Measurements from ENCODE around the gene EPSTI1.

DNA sequence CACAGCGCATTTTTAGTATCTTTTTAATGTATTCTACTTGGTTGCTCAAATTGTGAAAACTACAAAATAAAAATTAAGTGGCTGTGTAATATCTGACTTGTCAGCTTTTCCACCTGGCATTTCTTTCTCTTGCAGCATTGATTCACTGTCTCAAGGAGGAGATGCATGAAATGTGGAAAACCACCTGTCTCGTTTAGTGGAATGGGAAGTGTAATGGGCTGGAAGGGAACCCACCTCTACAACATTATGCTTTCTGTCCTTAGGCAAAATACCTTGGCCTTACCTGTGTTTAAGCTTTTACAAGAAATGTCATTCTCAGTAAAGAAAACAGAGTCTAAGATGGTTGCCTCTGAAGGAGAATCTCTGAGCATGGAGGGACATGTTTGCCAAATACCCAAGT is 142.8 kb downstream of the EPSTI1 start:
- TF ChIP-seq, protein P1, sequence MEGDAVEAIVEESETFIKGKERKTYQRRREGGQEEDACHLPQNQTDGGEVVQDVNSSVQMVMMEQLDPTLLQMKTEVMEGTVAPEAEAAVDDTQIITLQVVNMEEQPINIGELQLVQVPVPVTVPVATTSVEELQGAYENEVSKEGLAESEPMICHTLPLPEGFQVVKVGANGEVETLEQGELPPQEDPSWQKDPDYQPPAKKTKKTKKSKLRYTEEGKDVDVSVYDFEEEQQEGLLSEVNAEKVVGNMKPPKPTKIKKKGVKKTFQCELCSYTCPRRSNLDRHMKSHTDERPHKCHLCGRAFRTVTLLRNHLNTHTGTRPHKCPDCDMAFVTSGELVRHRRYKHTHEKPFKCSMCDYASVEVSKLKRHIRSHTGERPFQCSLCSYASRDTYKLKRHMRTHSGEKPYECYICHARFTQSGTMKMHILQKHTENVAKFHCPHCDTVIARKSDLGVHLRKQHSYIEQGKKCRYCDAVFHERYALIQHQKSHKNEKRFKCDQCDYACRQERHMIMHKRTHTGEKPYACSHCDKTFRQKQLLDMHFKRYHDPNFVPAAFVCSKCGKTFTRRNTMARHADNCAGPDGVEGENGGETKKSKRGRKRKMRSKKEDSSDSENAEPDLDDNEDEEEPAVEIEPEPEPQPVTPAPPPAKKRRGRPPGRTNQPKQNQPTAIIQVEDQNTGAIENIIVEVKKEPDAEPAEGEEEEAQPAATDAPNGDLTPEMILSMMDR (IDR thresholded peaks at IDR 0.05), result no peak
- no peak for TF ChIP-seq ZFX (IDR thresholded peaks at IDR 0.05; ENCODE audit: borderline replicate concordance)
